Vagina (tissue), 2 donors: Measurements from ENCODE around the gene KCNE4.

Experiments
- POLR2A ChIP-seq, 2 donors: fragments of 450-650 bp; IDR thresholded peaks; one replicate each; pipeline ENCODE4 v1.6.1; 2017; ENCODE audit warnings: antibody characterized with exemption in 2 of 2, mild to moderate bottlenecking in 2 of 2, moderate library complexity in 2 of 2
- POLR2AphosphoS5 ChIP-seq, 2 donors: sonication (generic); formaldehyde crosslinking; IDR thresholded peaks; one replicate each; pipeline ENCODE4 v1.9.0; 2017; ENCODE audit warnings: antibody characterized with exemption in 2 of 2, mild to moderate bottlenecking in 2 of 2, low read depth in 1 of 2; ENCODE audit not compliant: insufficient read depth in 1 of 2
- TF ChIP-seq, protein P1 (sequence below), 3 experiments: fragments of 450-650 bp in 2 of 3; fragments of 200-600 bp in 1 of 3; sonication (generic) in 1 of 3; IDR thresholded peaks; one replicate each; pipeline ENCODE4 v1.5.1; 2017 to 2019; ENCODE audit warnings: antibody characterized with exemption in 3 of 3, mild to moderate bottlenecking in 2 of 3, moderate library complexity in 2 of 3

DNA sequence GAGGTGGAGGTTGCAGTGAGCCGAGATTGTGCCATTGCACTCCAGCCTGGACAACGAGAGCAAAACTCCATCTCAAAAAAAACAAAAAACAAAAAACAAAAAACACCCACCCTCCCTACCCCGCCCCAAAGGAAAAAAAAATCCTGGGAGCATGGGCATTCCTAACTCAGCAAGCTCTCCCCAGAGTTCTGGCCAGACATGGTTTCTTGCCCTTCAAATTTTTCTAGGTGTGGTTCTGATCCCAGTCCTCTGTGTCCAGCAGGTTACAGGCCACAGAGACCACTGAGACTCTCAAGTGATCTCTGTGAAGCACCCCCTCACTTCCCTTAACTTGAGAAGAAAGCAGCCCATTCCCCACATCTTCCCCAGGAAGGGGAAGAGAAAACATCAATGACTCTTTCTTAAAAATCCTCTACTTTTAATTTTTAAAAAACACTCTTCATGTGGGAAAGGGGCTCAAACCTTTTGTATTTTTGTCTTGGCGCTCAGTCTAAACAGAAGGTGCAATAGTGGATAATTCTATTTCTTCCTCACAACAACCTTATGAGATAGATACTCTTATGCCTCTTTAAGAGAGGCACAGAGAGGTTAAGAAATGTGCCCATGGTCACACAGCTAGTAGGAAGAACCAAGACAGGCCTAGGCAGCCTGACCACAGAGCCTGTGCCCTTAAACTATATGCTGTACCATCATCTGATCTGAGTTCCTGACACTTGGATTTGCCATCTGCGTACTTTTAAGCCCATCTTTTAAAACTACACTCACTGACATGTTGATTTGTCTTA, 6.9 kb upstream of the KCNE4 start:
- TF ChIP-seq, protein P1, sequence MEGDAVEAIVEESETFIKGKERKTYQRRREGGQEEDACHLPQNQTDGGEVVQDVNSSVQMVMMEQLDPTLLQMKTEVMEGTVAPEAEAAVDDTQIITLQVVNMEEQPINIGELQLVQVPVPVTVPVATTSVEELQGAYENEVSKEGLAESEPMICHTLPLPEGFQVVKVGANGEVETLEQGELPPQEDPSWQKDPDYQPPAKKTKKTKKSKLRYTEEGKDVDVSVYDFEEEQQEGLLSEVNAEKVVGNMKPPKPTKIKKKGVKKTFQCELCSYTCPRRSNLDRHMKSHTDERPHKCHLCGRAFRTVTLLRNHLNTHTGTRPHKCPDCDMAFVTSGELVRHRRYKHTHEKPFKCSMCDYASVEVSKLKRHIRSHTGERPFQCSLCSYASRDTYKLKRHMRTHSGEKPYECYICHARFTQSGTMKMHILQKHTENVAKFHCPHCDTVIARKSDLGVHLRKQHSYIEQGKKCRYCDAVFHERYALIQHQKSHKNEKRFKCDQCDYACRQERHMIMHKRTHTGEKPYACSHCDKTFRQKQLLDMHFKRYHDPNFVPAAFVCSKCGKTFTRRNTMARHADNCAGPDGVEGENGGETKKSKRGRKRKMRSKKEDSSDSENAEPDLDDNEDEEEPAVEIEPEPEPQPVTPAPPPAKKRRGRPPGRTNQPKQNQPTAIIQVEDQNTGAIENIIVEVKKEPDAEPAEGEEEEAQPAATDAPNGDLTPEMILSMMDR (IDR thresholded peaks at IDR 0.05): no peak
- TF ChIP-seq POLR2A (IDR thresholded peaks at IDR 0.05) (no peak), POLR2AphosphoS5 (IDR thresholded peaks at IDR 0.05; ENCODE audit: insufficient read depth in 1 of 2, low read depth in 1 of 2) (no peak)
